ENCODE results near the gene VCPKMT.

GRCh38 chr14:50117456-50117855, 1.1 kb upstream of the VCPKMT start:
- TF ChIP-seq CTCF (IDR thresholded peaks at IDR 0.05) (no peak), POLR2A (IDR thresholded peaks at IDR 0.05) (no peak)

Measured in Peyer's patch (tissue), 4 donors.